Dermis microvascular lymphatic vessel endothelial cell (primary cell): ENCODE measurements around the gene TFPT. TPM values are rescaled to one million over a fixed set of nuclear protein-coding genes. Genes with fewer than 3 reads are reported as not detected.
"Not testable (repeated sequence)": the region's sequence is repeated elsewhere in the genome, so short reads cannot be mapped to it uniquely, and the experiment has no call there.

Source experiments
- DNase-seq, 2 donors: peaks; one replicate each; pipeline versions ENCODE4 v3.0.0 to v3.0.0-alpha.2; 2010; ENCODE audit warnings: low read depth in 2 of 2
- total RNA-seq: library from RNA; depleted of rRNA; stranded (reverse); fragments of >200 nt; gene quantifications from 2 replicates; pipeline ENCODE4 v1.2.1, GENCODE V29; 2014

TFPT gene
- total RNA-seq, 1 donor from 2014 or later, result 19.1 TPM

DNA sequence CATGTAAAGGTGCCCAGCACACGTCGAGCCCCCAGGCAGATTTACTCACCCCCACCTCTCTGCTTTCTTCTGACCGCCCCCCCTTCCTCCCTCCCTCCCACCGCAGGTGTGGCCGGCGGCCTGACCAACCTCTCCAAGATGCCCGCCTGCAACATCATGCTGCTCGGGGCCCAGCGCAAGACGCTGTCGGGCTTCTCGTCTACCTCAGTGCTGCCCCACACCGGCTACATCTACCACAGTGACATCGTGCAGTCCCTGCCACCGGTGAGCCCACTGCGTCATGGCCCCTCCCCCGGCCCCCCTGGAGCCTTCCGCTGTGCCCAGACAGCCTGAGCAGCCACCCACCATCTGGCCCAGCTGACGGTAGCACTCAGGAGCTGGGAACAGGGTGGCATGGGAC is 8.9 kb upstream of the TFPT start:
- no peak for DNase-seq

GRCh38 chr19:54123682-54124081 is 8.2 kb upstream of the TFPT start:
- no peak for DNase-seq

- no peak for DNase-seq
These were observed 5.8 kb upstream of the TFPT start for GRCh38 chr19:54121259-54121658.

- peak; percentile 30 to 73 for DNase-seq
These were observed 933 bp downstream of the TFPT start for GRCh38 chr19:54114340-54115108.

DNA sequence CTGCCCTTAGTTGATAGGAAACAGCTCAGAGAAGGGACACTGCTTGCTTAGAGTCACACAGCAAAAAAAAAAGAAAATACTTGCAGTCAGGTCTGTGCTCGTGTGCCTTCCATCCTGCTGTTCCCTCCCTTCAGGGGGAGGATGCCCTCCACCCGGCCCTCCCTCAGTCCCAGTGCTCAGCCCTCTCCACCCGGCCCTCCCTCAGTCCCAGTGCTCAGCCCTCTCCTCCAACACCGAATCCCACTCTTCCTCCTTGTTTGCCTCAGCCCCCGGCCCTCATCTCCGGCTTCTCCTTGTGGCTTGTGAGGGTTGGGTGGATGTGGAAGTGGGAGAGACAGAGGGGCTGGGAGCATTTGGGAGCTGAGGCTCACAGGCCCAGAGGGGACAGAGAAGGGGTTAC is 5.8 kb downstream of the TFPT start:
- DNase-seq, result no peak

- no peak for DNase-seq
These were observed 7.0 kb downstream of the TFPT start for GRCh38 chr19:54108496-54108895.

- no peak for DNase-seq
These were observed 7.5 kb downstream of the TFPT start for GRCh38 chr19:54107876-54108490.

DNA sequence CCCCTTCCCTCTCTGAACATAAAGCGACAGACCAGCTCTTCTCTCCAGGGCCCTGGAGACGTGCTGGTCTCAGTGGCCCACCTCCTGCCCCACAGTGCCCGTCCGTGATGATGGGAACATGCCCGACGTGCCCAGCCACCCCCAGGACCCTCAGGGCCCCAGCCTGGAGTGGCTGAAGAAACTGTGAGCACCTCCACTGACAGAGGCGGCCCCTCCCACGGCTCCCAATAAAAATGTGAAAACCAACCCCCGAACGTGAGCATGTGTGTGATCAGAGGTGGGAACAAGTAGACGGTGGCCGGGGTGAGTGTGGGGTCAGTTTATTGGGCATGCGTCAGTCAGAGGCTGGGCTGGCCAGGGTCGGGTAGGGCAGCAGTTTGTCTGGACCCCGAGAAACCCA is 8.7 kb downstream of the TFPT start:
- DNase-seq, result no peak

GRCh38 chr19:54105796-54106195 is 9.7 kb downstream of the TFPT start:
- no peak for DNase-seq

DNA sequence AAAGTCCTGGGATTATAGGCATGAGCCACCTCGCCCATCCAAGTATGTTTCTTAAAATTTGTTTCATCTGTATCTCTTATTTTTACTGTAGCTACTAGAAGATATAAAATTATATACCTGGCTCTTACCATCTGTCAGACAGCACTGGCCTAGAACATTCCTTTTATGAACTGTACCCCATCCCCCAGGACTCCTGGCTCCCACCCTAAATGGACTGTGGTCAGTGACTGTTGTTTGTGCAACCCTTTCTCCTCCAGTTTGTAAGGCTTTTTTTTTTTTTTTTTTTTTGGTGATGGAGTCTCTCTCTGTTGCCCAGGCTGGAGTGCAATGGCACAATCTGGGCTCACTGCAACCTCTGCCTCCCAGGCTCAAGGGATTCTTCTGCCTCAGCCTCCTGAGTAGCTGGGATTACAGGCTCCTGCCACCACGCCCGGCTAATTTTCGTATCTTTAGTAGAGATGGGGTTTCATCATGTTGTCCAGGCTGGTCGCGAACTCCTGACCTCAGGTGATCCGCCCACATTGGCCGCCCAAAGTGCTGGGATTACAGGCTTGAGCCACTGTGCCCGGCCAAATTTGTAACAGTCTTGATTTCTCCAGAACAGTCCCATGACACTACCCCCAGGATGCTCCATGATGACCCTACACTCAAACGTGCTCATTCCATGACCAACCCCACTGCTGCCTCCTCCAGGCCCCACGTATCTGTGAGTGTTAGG is 10.3 kb downstream of the TFPT start:
- no peak for DNase-seq

DNA sequence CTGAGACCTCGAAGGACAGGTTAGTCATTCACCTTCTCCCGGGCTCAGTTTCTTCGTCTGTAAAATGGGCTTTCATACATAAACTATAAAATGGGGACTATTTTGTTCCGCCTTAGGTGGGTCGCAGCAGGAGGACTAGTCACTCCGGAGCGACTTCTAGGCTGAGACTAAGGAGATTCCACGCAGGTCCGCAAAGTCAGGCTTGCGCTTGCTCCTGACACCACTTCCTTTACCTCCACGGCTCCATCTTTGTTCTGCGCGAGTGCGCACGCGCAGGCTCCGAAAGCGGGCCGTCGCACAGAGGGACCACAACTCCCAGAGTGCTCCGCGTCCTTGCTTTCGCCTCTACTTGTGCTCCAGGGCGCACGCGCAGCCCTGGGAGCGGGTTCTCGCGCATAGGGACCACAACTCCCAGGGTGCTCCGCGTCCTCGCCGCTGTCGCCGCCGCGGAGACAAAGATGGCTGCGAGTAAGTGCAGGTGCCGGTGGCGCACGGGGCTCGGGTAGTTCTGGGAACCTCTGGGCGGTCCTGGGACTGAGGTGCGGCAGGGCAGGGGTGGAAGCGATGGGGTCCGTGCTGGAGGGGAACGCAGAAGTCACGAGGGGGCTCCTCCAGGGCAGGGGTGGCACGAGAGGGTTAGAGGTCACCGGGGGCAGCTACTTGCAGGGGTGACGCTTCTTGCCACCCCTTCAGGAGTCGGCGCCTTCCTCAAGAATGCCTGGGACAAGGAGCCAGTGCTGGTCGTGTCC is 12.9 kb downstream of the TFPT start, which contains the start of gene NDUFA3:
Gene NDUFA3 (plus strand): TSS at position 435 of the 749 bp plus-strand sequence. CDS start 24 bp downstream, at position 459.
- peak; percentile 97 to 98 for DNase-seq

- no peak for DNase-seq
These were observed 14.9 kb downstream of the TFPT start, which contains the start of gene OSCAR for GRCh38 chr19:54100561-54100960. Gene OSCAR, minus strand, starts transcription at chr19:54100803. Its CDS starts 11 bp downstream, at chr19:54100792.

GRCh38 chr19:54099903-54100255 is 15.6 kb downstream of the TFPT start:
- not testable (repeated sequence) for DNase-seq

GRCh38 chr19:54099190-54099902 is 16.1 kb downstream of the TFPT start:
- no peak for DNase-seq

- DNase-seq, result peak in 1 of 2 donors; percentile 14
These were observed 18.8 kb downstream of the TFPT start for GRCh38 chr19:54096617-54097106.

DNA sequence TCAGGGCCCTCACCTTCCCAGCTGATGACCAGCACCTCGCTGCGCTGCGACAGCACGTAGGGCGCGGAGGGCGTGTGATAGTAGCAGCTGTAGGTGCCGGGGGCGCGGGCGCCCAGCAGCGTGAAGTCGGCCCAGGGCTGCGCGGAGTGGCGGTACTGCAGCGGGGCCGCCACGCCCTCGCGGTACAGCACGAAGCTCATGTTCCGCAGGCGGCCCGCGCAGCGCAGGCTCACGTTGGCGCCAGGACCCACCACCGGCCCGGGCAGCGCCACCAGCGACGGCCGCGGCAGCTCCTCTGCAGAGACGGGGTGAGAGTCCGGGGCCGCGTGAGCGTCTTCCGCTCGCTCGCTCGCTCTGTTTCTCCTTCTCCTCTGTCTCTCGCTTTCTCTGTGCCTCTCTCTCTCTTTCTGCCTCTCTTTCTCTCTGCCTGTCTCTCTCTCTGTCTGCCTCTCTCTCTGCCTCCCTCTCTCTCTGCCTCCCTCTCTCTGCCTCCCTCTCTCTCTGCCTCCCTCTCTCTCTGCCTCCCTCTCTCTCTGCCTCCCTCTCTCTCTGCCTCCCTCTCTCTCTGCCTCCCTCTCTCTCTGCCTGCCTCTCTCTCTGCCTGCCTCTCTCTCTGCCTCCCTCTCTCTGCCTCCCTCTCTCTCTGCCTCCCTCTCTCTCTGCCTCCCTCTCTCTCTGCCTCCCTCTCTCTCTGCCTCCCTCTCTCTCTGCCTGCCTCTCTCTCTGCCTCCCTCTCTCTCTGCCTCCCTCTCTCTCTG is 19.4 kb downstream of the TFPT start:
- DNase-seq, result peak in 1 of 2 donors; percentile 50

DNA sequence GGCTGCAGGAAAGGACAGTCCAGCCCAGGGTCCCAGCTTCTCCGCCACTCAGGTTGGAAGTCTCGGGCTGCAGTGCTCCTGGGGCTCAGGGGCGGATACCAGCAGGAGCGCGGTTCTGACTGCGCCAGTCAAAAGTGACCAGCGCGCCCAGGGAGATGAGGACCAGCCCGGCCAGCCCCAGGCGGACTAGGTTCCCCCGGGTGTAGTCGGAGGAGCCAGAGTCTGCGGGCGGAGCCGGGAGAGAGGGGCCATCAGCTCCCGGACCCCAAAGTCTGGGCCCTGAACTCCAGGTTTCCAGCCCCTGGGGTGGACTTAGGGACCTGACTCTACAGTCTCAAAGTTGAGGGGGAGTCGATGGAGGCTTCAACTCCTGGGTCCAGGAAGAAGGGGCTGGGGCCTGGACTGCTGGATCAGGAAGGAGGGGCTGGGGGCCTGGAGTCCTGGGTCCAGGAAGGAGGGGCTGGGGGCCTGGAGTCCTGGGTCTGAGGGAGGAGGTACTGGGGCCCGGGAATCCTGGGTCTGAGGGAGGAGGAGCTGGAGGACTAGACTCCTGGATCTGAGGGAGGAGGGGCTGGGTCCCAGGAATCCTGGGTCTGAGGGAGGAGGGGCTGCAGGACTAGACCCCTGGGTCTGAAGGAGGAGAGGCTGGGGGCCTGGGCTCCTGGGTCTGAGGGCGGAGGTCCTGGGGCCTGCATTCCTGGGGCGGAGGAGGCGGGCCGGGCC is 20.2 kb downstream of the TFPT start:
- DNase-seq, result no peak

GRCh38 chr19:54094426-54095000 is 20.9 kb downstream of the TFPT start:
- DNase-seq, result no peak

GRCh38 chr19:54084410-54084809 is 31.0 kb downstream of the TFPT start:
- no peak for DNase-seq
